Daoy (cell line): Measurements from ENCODE around the gene TIMELESS. TPM values are rescaled to one million over a fixed set of nuclear protein-coding genes. Genes with fewer than 3 reads are reported as not detected.
"Not testable (repeated sequence)": the region's sequence is repeated elsewhere in the genome, so short reads cannot be mapped to it uniquely, and the experiment has no call there.

Experiments used
- DNase-seq: peaks from one replicate; pipeline ENCODE4 v3.0.0-alpha.2; 2015; ENCODE audit warnings: low read depth
- total RNA-seq: library from RNA; depleted of rRNA; stranded (reverse); fragments of >200 nt; shearing (Covaris generic); gene quantifications from 2 replicates; pipeline ENCODE4 v1.2.3, GENCODE V29; 2014

TIMELESS gene
- total RNA-seq, 1 experiment from 2014 or later, result 14.1 TPM

- DNase-seq, result peak; percentile 18
Measured at GRCh38 chr12:56469007-56469930, 20.0 kb upstream of the TIMELESS start.

- DNase-seq, result peak; percentile 96
Measured at GRCh38 chr12:56468216-56469006, 19.2 kb upstream of the TIMELESS start, which contains the start of gene SPRYD4. Gene SPRYD4 (plus strand): TSS chr12:56468578. CDS start chr12:56468592, 14 bp downstream.

- no peak for DNase-seq
Measured at GRCh38 chr12:56462565-56462964, 13.3 kb upstream of the TIMELESS start.

GRCh38 chr12:56461235-56462159, 12.3 kb upstream of the TIMELESS start:
- DNase-seq, result peak; percentile 53

- DNase-seq, result no peak
Measured at GRCh38 chr12:56457817-56458216, 8.6 kb upstream of the TIMELESS start.

GRCh38 chr12:56454557-56454956, 5.3 kb upstream of the TIMELESS start, which contains the start of gene MIP:
Gene MIP (minus strand): TSS chr12:56454657. CDS start chr12:56454613, 44 bp downstream.
- no peak for DNase-seq

GRCh38 chr12:56451147-56451546, 1.9 kb upstream of the TIMELESS start:
- no peak for DNase-seq

GRCh38 chr12:56450241-56450640, 1.0 kb upstream of the TIMELESS start:
- DNase-seq, result no peak

- no peak for DNase-seq
Measured at GRCh38 chr12:56449622-56449984, 377 bp upstream of the TIMELESS start.

- DNase-seq, result not testable (repeated sequence)
Measured at GRCh38 chr12:56443208-56443607, 6.0 kb downstream of the TIMELESS start.

GRCh38 chr12:56437430-56438176, 11.6 kb downstream of the TIMELESS start:
- no peak for DNase-seq

GRCh38 chr12:56434828-56435227, 14.4 kb downstream of the TIMELESS start:
- DNase-seq, result no peak

GRCh38 chr12:56431850-56432249, 17.4 kb downstream of the TIMELESS start:
- DNase-seq, result no peak

- DNase-seq, result no peak
Measured at GRCh38 chr12:56431288-56431687, 17.9 kb downstream of the TIMELESS start.

- DNase-seq, result no peak
Measured at GRCh38 chr12:56425940-56426438, 23.2 kb downstream of the TIMELESS start.

- no peak for DNase-seq
Measured at GRCh38 chr12:56425193-56425592, 24.0 kb downstream of the TIMELESS start.

- no peak for DNase-seq
Measured at GRCh38 chr12:56420411-56420810, 28.8 kb downstream of the TIMELESS start.

- DNase-seq, result no peak
Measured at GRCh38 chr12:56417739-56418138, 31.5 kb downstream of the TIMELESS start.

- no peak for DNase-seq
Measured at GRCh38 chr12:56414401-56414800, 34.8 kb downstream of the TIMELESS start.

- DNase-seq, result no peak
Measured at GRCh38 chr12:56413392-56413791, 35.8 kb downstream of the TIMELESS start.
